NCI-H2196 treated with DMSO at 0.1 percent for 48 hours (cell line): ENCODE results near the gene ZNRF2.

Source experiments
- DNase-seq: peaks from one replicate; lab custom pipeline; 2025; ENCODE audit not compliant: unreplicated experiment; lab: John Stamatoyannopoulos, UW

Gene ZNRF2

GRCh38 chr7:30320392-30320791, 36.0 kb downstream of the ZNRF2 start:
- no peak for DNase-seq

GRCh38 chr7:30321089-30321881, 36.9 kb downstream of the ZNRF2 start:
- no peak for DNase-seq

- no peak for DNase-seq
These were observed 37.4 kb downstream of the ZNRF2 start for GRCh38 chr7:30321882-30322192.

- no peak for DNase-seq
These were observed 38.0 kb downstream of the ZNRF2 start for GRCh38 chr7:30322271-30323005.

- no peak for DNase-seq
These were observed 38.6 kb downstream of the ZNRF2 start for GRCh38 chr7:30323006-30323355.

- no peak for DNase-seq
These were observed 43.4 kb downstream of the ZNRF2 start for GRCh38 chr7:30327813-30328212.

- no peak for DNase-seq
These were observed 44.0 kb downstream of the ZNRF2 start for GRCh38 chr7:30328381-30328780.

GRCh38 chr7:30329716-30330115, 45.3 kb downstream of the ZNRF2 start:
- DNase-seq, result no peak

- no peak for DNase-seq
These were observed 46.0 kb downstream of the ZNRF2 start for GRCh38 chr7:30330134-30331111.

GRCh38 chr7:30331338-30331737, 46.9 kb downstream of the ZNRF2 start:
- DNase-seq, result no peak

GRCh38 chr7:30332549-30332948, 48.2 kb downstream of the ZNRF2 start:
- no peak for DNase-seq

- DNase-seq, result no peak
These were observed 51.5 kb downstream of the ZNRF2 start for GRCh38 chr7:30335763-30336487.

GRCh38 chr7:30344513-30344912, 60.1 kb downstream of the ZNRF2 start:
- DNase-seq, result no peak

GRCh38 chr7:30347226-30348082, 63.1 kb downstream of the ZNRF2 start:
- no peak for DNase-seq

GRCh38 chr7:30348083-30348560, 63.7 kb downstream of the ZNRF2 start:
- no peak for DNase-seq

GRCh38 chr7:30349170-30349569, 64.8 kb downstream of the ZNRF2 start:
- no peak for DNase-seq

- no peak for DNase-seq
These were observed 65.4 kb downstream of the ZNRF2 start for GRCh38 chr7:30349816-30350215.

GRCh38 chr7:30351286-30351685, 66.9 kb downstream of the ZNRF2 start:
- DNase-seq, result no peak

GRCh38 chr7:30351724-30352123, 67.3 kb downstream of the ZNRF2 start:
- DNase-seq, result no peak

- DNase-seq, result no peak
These were observed 67.8 kb downstream of the ZNRF2 start for GRCh38 chr7:30352169-30352568.
